GM21529 (cell line): ENCODE results near the gene CMIP.

ENCODE experiments used
- ATAC-seq: cut with Tn5 transposase; IDR thresholded peaks from one replicate; pipeline ENCODE4 v1.9.1; 2021; ENCODE audit not compliant: unreplicated experiment

CMIP gene

GRCh38 chr16:81560979-81561657 is 116.5 kb downstream of the CMIP start:
- ATAC-seq = no peak

DNA sequence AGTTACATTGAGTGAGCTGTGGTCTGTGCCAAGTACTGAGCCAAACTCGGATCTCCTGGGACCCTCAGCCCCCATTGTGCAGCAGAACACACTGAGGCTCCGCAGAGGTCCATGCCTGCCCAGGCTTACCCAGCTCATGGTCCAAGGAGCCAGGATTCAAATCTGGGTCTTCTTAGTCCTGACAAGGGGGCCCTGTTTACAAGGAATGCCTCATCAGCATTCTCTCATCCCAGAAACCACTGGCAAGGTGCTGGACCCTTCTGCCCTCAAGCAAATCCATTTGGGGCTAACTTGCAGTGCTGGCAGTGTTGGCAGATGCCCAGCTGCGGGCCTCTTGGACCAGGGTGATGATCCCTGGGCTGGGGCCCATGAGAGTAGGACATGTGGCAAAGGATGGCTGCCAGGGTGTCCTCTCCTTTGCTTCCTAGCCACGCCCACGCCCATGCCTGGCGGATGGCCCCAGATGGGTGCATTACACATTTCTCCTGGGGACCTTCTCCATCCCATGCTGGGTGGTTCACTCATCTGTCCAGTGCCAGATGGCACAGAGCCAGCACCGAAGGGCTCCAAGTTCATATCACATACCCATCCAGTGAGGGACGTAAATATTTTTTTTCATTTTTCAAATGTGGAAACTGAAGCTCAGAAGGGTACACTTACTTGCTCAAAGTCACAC is 117.7 kb downstream of the CMIP start:
- ATAC-seq = no peak

GRCh38 chr16:81562926-81563325 is 118.3 kb downstream of the CMIP start:
- no peak for ATAC-seq

GRCh38 chr16:81564421-81564911 is 119.9 kb downstream of the CMIP start:
- no peak for ATAC-seq

DNA sequence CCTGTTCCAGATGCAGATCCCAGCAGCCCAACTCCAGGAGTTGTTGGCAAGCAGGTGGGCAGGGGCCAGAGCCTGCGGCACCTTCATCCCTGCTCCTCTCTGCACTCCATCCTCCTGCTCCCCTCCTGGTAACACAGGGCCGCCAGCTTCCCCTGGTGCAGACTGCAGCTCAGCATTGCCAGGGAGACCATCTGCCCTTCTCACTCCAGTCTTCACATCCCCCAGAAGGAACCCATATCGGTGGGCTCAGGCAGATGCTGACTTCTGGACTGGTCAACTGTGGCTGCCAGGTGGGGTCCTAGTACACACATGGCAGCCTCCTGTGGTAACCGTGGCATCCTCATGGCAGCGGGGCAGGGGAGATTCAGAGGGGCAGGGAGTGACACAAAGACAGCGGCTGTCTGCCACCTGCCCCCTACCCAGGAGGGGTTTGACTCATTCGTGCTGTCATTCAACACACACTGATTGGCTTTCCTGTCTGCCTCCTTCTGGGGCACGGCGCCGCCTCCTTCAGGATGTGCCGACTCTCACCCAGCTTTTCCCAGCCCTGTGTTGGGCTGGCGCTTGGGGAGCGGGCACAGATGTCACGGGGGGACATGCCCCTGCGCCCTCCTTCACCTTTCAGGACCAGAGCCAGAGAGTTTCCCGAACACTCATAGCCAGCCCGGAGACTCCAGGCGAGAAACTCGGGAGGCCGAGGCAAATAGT is 120.9 kb downstream of the CMIP start:
- ATAC-seq = no peak

GRCh38 chr16:81566086-81567007 is 121.7 kb downstream of the CMIP start:
- no peak for ATAC-seq

GRCh38 chr16:81567087-81567486 is 122.5 kb downstream of the CMIP start:
- no peak for ATAC-seq

GRCh38 chr16:81567987-81568748 is 123.6 kb downstream of the CMIP start:
- ATAC-seq = no peak

- no peak for ATAC-seq
Measured at GRCh38 chr16:81568749-81569087, 124.1 kb downstream of the CMIP start.

DNA sequence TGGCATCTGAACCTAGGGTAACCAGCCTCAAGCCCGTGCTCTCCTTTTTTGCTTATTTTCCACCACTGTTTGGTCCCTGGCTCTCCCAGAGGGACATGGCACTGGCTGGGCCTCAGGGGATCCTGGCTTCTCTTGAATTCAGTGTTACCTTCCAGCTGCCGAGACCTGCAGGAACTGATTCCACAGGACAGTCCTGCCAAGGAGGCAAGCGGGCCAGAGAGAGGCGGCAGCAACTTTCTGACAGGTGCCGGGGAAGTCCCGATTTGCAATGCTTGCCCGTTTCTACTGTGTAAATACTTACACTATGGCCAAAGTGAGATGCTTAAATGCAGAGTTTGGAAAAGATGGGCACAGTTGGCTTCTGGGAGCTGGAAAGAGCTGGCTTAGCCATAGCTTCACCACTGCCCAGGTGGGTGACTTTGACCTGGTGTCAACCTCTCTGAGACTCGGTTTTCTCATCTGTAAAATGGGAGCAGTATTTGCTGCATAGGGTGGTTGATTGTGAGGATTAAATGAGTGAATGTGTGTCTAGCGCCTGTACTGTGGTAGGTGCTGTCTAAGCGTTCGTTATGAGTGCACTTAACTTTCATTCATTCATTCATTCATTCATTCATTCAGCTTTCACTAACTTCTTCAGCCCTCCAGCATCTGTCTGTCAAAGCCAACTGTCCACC is 124.9 kb downstream of the CMIP start:
- ATAC-seq = no peak

DNA sequence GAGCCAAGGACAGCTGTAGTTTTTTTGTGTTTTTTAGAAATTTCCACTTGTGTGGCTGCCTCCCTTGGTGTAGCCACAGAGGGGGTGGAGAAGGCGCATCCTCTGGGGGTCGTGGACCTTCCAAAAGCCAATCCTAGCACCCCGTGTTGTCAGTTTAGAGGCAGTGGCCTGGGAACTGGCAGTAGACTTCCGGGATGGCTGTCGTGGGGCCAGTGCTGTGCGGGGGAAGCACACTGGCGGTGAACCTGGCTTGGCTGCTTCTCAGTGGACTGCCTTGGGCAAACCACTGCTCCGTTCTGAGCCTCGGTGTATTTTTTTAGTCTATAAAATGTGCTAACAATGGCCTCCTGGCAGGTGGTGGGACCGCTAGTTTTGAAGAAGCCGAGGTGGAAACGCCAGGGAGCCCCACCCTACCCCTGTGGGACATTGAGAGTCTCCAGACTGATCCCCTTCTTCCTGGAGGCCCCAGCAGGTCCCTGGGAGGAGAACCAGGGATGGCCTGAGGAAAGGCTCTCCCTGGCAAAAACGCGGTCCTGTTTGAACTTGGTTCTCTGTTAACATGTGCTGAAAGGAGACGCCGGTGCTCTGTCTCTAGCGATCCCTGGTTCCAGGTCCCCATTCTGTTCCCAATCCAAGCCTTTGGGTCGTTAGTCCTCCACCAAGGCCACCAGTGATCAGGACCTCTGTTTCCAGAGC is 125.7 kb downstream of the CMIP start:
- no peak for ATAC-seq

GRCh38 chr16:81571175-81571574 is 126.6 kb downstream of the CMIP start:
- no peak for ATAC-seq

- ATAC-seq = no peak
Measured at GRCh38 chr16:81571592-81572385, 127.2 kb downstream of the CMIP start.

GRCh38 chr16:81572386-81573144 is 128.0 kb downstream of the CMIP start:
- no peak for ATAC-seq

DNA sequence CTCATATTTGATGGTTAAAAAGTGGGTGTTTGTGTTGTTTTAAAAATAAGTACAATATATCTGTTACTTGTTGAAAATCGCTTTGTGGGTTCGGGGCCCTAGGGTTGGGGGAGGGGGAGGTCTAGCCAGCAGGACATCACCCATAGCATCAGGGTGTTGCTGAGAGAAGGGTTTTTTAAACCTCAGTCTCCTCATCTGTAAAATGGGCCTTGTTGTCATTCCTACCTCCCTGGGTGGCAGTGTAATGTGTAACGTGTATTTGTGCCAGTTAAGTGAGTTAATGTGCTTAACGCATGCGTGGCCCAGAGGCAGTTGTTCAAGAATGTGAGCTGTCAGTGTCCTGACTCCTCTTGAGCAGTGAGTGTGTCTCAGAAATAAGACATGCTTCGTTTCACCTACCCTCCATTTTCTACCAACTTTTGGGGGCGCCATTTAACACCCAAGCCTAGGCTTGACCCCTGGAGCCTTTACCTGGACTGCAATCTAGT is 129.0 kb downstream of the CMIP start:
- no peak for ATAC-seq

DNA sequence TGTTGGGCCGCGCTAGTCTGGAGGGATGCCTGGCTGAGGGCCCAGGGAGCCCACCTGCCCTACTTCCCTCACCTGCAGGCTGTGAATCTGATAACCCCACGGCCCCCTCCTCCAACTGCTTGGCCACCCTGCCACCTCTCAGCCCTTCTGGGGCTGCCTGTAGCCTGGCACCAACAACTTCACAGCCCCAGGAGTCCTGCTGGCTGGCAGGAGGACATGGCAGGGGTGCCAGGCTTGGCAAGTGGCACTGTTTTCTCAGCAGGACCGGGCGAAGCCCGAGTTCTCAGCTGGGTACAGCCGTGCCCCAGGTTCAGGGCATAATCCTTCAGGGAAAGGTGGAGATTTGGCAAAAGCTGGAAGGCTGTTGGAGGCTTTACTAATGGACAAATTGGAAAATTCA is 129.6 kb downstream of the CMIP start:
- ATAC-seq = no peak

GRCh38 chr16:81575307-81575706 is 130.7 kb downstream of the CMIP start:
- no peak for ATAC-seq
